Measurements from ENCODE around the gene RBP2. TPM values are rescaled to one million over a fixed set of nuclear protein-coding genes. Genes with fewer than 3 reads are reported as not detected.
A peak's percentile ranks its signal among the peaks of the same experiment; 100 is the strongest.

Gene RBP2
- total and polyA plus RNA-seq, 2 of the 8 experiments (the other 6 are each of a cell fraction or from before 2014, with no cell fraction given) = not detected

- TF ChIP-seq CHD7 (IDR thresholded peaks at IDR 0.05; ENCODE audit: insufficient replicate concordance, low read length) = no peak
- TF ChIP-seq MAFK (IDR thresholded peaks at IDR 0.05; ENCODE audit: low read depth, low read length) = no peak
- TF ChIP-seq SP2 (IDR thresholded peaks at IDR 0.05; ENCODE audit: low read length) = no peak
- no peak for TF ChIP-seq ATF3 (IDR thresholded peaks at IDR 0.05; ENCODE audit: insufficient read depth, low read depth, low read length)
- TF ChIP-seq CEBPB (IDR thresholded peaks at IDR 0.05; ENCODE audit: low read depth, low read length) = peak; percentile 19; the same call in 1 of the 2 replicates
- no peak for TF ChIP-seq POU5F1 (IDR thresholded peaks at IDR 0.05; ENCODE audit: low read depth, low read length)
- no peak for TF ChIP-seq BACH1 (IDR thresholded peaks at IDR 0.05; ENCODE audit: low read length)
- no peak for TF ChIP-seq CTBP2 (IDR thresholded peaks at IDR 0.05; ENCODE audit: borderline replicate concordance, insufficient read depth, insufficient read length, low read length)
Observed at GRCh38 chr3:139434764-139435307, 41.5 kb downstream of the RBP2 start (continued).
